Type B pancreatic cell (in vitro differentiated cells): Measurements from ENCODE around the gene YAP1. TPM values are rescaled to one million over a fixed set of nuclear protein-coding genes. Genes with fewer than 3 reads are reported as not detected.

Experiments used
- DNase-seq: peaks from one replicate; pipeline ENCODE4 v3.0.0; 2021; ENCODE audit warnings: mixed read lengths; ENCODE audit not compliant: unreplicated experiment; ENCODE audit errors: extremely low spot score
- H3K27ac Mint-ChIP-seq: 2 replicates; pipeline ENCODE4 v1.8.0; 2021; ENCODE audit warnings: mild to moderate bottlenecking, mixed read lengths
- H3K27me3 Mint-ChIP-seq: 2 replicates; pipeline ENCODE4 v1.8.0; 2021; ENCODE audit warnings: mixed read lengths
- H3K36me3 Mint-ChIP-seq: 2 replicates; pipeline ENCODE4 v1.8.0; 2021; ENCODE audit warnings: mixed read lengths
- H3K4me1 Mint-ChIP-seq: one replicate; pipeline ENCODE4 v1.8.0; 2021; ENCODE audit warnings: mixed read lengths; ENCODE audit not compliant: unreplicated experiment
- H3K4me3 Mint-ChIP-seq: 2 replicates; pipeline ENCODE4 v1.8.0; 2021; ENCODE audit warnings: mild to moderate bottlenecking, mixed read lengths
- H3K9me3 Mint-ChIP-seq: 2 replicates; pipeline ENCODE4 v1.8.0; 2021; ENCODE audit warnings: mixed read lengths
- total RNA-seq: library from RNA; stranded (reverse); gene quantifications from 2 replicates; pipeline ENCODE4 v1.2.1, GENCODE V29; 2021; ENCODE audit warnings: low replicate concordance
- TF ChIP-seq, protein P1 (sequence below): fragments of 200-600 bp; sonication (generic); conservative IDR thresholded peaks from 2 replicates; pipeline ENCODE4 v1.5.0; 2021; ENCODE audit warnings: antibody characterized with exemption, mild to moderate bottlenecking

Gene YAP1
- total RNA-seq, 1 donor from 2014 or later: 199 TPM

DNA sequence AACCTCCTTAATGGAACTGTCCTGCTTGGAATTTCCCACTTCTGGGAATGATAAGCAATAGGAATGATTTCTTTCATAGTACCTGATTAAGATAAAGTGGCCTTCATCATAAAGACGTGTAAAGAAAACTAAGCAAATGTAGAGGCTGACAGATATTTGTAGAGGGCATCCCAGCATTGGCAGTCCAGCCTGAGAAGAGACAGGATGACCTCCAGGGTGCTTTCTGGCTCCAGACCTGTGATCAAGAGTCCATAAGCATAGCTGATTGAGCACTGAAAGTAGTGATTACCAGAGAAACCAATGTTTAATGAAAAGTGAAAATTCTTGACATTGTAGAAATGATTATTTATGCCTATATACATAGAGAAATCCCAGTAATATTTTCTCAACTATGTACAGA, 33.6 kb downstream of the YAP1 start:
- H3K27ac Mint-ChIP-seq: peak overlapping the region; percentile 53
- H3K4me3 Mint-ChIP-seq: no peak overlapping the region
- TF ChIP-seq, protein P1, sequence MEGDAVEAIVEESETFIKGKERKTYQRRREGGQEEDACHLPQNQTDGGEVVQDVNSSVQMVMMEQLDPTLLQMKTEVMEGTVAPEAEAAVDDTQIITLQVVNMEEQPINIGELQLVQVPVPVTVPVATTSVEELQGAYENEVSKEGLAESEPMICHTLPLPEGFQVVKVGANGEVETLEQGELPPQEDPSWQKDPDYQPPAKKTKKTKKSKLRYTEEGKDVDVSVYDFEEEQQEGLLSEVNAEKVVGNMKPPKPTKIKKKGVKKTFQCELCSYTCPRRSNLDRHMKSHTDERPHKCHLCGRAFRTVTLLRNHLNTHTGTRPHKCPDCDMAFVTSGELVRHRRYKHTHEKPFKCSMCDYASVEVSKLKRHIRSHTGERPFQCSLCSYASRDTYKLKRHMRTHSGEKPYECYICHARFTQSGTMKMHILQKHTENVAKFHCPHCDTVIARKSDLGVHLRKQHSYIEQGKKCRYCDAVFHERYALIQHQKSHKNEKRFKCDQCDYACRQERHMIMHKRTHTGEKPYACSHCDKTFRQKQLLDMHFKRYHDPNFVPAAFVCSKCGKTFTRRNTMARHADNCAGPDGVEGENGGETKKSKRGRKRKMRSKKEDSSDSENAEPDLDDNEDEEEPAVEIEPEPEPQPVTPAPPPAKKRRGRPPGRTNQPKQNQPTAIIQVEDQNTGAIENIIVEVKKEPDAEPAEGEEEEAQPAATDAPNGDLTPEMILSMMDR: no peak
- DNase-seq: no peak
- no peaks in the 10 kb centered on the region for H3K27me3 Mint-ChIP-seq
- H3K36me3 Mint-ChIP-seq: peaks cover 23% of the 10 kb centered on the region
- H3K9me3 Mint-ChIP-seq: no peaks in the 10 kb centered on the region
- peaks cover 55% of the 10 kb centered on the region for H3K4me1 Mint-ChIP-seq

DNA sequence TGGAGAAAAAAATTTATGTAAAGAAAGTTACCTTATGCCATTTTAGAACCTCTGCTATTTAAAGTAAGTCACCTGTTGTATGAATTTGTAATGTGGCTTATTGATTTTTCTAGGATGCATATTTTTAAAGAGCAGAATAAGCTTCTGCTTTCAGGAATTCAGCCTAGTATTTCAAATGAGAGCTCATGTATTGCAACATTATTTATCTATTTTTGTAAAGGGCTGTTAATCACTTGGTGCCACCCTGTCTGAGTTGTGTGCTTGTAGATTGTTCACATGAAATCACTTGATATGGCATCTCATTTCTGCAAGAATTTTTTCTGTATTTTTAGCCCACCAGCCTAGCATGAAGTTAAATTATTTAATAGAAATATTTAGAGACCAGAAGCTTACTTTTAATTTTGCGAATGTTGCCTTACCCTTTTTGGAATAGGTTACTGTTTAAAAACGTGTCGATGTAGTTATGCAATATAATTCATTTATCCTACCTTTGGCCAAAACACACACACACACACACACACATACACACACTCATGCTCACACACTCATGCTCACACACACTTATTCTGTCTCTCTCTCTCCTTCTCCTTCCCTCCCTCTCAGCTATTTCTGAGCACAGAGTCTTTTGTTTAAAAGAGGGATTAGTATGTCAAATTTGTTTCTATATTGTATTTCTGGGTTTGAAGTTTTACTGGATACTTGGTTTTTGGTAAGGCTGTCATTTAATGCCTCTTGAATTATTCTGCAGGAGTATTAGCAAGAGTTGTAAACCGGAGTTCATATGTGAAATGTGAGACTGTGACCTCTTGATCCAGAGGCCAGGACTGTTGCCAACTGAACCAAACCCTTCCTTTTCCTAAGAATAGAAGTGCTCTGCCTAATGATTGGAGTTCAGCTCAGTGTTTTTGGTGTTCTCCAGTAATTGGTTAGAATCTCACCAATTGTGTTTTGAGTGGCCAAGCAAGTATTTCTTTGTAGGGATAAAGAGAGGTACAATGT, 34.4 kb downstream of the YAP1 start:
- H3K9me3 Mint-ChIP-seq: no peaks in the 10 kb centered on the region
- no peak for DNase-seq
- H3K36me3 Mint-ChIP-seq: peaks cover 29% of the 10 kb centered on the region
- TF ChIP-seq, protein P1: no peak
- H3K4me1 Mint-ChIP-seq: peaks cover 57% of the 10 kb centered on the region
- peak overlapping the region; percentile 35 for H3K27ac Mint-ChIP-seq
- peak overlapping the region; percentile 34 for H3K4me3 Mint-ChIP-seq
- no peaks in the 10 kb centered on the region for H3K27me3 Mint-ChIP-seq

DNA sequence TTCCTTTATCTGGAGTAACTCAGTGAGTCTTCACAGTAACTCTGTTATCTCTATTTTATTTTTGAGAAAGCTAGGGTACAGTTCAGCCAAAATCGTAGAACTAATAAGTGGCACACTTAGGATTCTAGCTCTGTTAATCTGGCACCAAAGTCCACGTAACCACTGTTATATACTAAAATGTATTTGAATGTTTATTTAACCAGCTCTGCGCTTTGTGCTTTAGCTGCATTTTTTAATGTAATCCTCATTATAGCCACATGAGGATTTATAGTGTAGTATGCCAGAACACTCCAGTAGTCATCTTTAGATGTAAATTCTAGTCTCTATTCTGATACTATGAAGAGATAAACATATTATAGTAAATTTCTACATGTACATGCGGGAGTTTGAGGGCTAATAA, 36.8 kb downstream of the YAP1 start:
- Mint-ChIP-seq H3K27me3 (no peaks in the 10 kb centered on the region), H3K4me3 (no peak overlapping the region), H3K36me3 (peaks cover 32% of the 10 kb centered on the region), H3K4me1 (peaks cover 60% of the 10 kb centered on the region), H3K27ac (no peak overlapping the region), H3K9me3 (no peaks in the 10 kb centered on the region)
- no peak for DNase-seq
- TF ChIP-seq, protein P1: no peak

DNA sequence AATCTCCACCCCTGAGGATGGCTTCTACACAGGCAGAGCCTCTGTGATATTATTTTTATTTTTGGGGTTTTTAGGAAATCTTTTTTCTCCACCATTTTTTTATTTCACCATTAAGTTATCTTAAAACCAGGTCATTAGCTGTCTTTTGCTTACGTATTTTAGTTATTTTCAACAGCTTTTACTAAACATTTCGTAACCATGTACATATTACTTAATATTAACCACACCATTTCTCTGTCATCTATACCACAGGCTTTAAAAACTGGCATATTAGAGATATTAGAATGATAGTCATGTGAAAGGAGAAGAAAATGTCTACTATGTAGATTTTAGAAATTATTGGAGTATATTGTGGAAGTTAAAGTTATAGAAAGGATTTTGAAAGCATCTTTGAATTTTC, 37.4 kb downstream of the YAP1 start:
- peaks cover 63% of the 10 kb centered on the region for H3K4me1 Mint-ChIP-seq
- TF ChIP-seq, protein P1: no peak
- no peak for DNase-seq
- H3K27me3 Mint-ChIP-seq: no peaks in the 10 kb centered on the region
- H3K27ac Mint-ChIP-seq: no peak overlapping the region
- no peaks in the 10 kb centered on the region for H3K9me3 Mint-ChIP-seq
- peaks cover 33% of the 10 kb centered on the region for H3K36me3 Mint-ChIP-seq
- no peak overlapping the region for H3K4me3 Mint-ChIP-seq

DNA sequence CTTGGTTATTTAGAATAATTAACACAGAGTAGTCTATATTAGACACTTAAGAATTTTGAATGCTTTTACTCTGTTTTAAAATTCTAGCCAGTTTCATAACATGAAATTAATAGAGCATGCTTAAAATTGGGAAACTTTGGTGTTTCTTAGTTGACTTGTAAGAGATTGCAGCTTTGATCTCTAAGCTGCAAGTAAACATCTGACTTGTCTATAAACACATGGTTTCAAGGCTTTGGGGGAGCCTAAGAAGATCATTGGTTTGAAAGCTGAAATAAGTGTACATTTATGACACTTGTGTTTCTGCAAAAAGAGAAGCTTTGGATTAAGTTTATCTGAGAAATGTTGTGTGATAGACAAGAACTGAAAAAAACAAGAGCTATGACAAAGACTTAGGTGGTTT, 37.8 kb downstream of the YAP1 start:
- no peaks in the 10 kb centered on the region for H3K9me3 Mint-ChIP-seq
- peaks cover 36% of the 10 kb centered on the region for H3K36me3 Mint-ChIP-seq
- TF ChIP-seq, protein P1: no peak
- no peak overlapping the region for H3K4me3 Mint-ChIP-seq
- no peak overlapping the region for H3K27ac Mint-ChIP-seq
- no peak for DNase-seq
- peaks cover 66% of the 10 kb centered on the region for H3K4me1 Mint-ChIP-seq
- H3K27me3 Mint-ChIP-seq: no peaks in the 10 kb centered on the region
